HepG2 (cell line): ENCODE data around the gene RNF123.

Source experiments
- HDAC6 ChIP-seq: fragments of 200-600 bp; sonication (generic); IDR thresholded peaks from 2 replicates; pipeline ENCODE4 v1.7.0; 2017; ENCODE audit warnings: mild to moderate bottlenecking, antibody characterized with exemption, low read length, low read depth
- IRF1 ChIP-seq: sonication (generic); formaldehyde crosslinking; IDR thresholded peaks from 2 replicates; pipeline ENCODE4 v1.4.0; 2020; ENCODE audit warnings: low read depth, mild to moderate bottlenecking, missing genetic modification reagents

GRCh38 chr3:49705390-49705960 is 16.1 kb downstream of the RNF123 start:
- TF ChIP-seq HDAC6 (no peak), IRF1 (CRISPR knock-in tag) (no peak)
